ENCODE measurements around the gene GSG1. TPM values are rescaled to one million over a fixed set of nuclear protein-coding genes. Genes with fewer than 3 reads are reported as not detected.

GSG1 gene
- total RNA-seq, 1 experiment from 2014 or later: 0.22 TPM

GRCh38 chr12:13075786-13076570, 27.5 kb downstream of the GSG1 start:
- no peak for TF ChIP-seq CTCF (conservative IDR thresholded peaks at IDR 0.05)
- Histone ChIP-seq H3K27ac (ENCODE audit: insufficient read length, low read depth, low read length) (no peak overlapping the region), H2BK20ac (ENCODE audit: low read depth, low read length, poor library complexity, severe bottlenecking) (no peak overlapping the region), H3K79me1 (ENCODE audit: insufficient read depth, low read depth, low read length, poor library complexity, severe bottlenecking) (no peaks in the 10 kb centered on the region), H3K23me2 (ENCODE audit: insufficient read length, low read depth, low read length, poor library complexity, severe bottlenecking) (no peaks in the 10 kb centered on the region), H2BK120ac (ENCODE audit: low read depth, low read length, poor library complexity, severe bottlenecking) (no peak overlapping the region), H4K8ac (replicated peaks; ENCODE audit: insufficient read length, low read depth, low read length) (no peak overlapping the region), H2AFZ (ENCODE audit: low read length) (no peak overlapping the region), H3K79me2 (ENCODE audit: insufficient read depth, low read length) (no peaks in the 10 kb centered on the region), H3T11ph (ENCODE audit: low read length) (no peak overlapping the region), H4K5ac (ENCODE audit: insufficient read length, low read depth, low read length) (no peak overlapping the region), H2AK5ac (ENCODE audit: insufficient read length, low read length) (no peak overlapping the region), H3K4me1 (ENCODE audit: insufficient read depth, low read length) (no peaks in the 10 kb centered on the region; the same call in 1 of the 2 replicates), H3K23ac (ENCODE audit: insufficient read length, low read depth, low read length) (no peak overlapping the region), H4K91ac (ENCODE audit: insufficient read length, low read depth, low read length) (no peak overlapping the region), H3K9ac (ENCODE audit: extremely low read depth, insufficient read length, low read length) (no peak overlapping the region), H4K20me1 (ENCODE audit: control insufficient read depth, insufficient read depth, insufficient read length) (no peaks in the 10 kb centered on the region), H3K14ac (ENCODE audit: insufficient read depth, low read length) (no peak overlapping the region), H2BK15ac (ENCODE audit: low read depth, low read length) (no peak overlapping the region), H3K18ac (ENCODE audit: insufficient read length, low read depth, low read length) (no peak overlapping the region), H3K4ac (ENCODE audit: low read depth, low read length) (no peak overlapping the region), H3K4me2 (ENCODE audit: insufficient read depth, insufficient read length, low read length) (no peak overlapping the region), H2BK12ac (ENCODE audit: insufficient read length, low read depth, low read length) (no peak overlapping the region), H3K56ac (ENCODE audit: insufficient read length, low read depth, low read length) (no peak overlapping the region), H2BK5ac (ENCODE audit: insufficient read length, low read length) (no peak overlapping the region), H3K9me3 (ENCODE audit: control insufficient read depth, low read depth, low read length) (no peaks in the 10 kb centered on the region), H3K27me3 (ENCODE audit: insufficient read depth, low read length) (no peaks in the 10 kb centered on the region)
- Mint-ChIP-seq H3K36me3 (ENCODE audit: insufficient read depth in 1 of 3, low read depth in 3 of 3) (peaks cover 43 to 63% (median 63%) of the 10 kb centered on the region in 3 experiments), H3K27me3 (ENCODE audit: low read depth) (no peaks in the 10 kb centered on the region), H3K27ac (peak overlapping the region in 1 of 3 experiments; percentile 59; a peak in 2 of 7 replicates), H3K4me3 (no peak overlapping the region), H3K9me3 (peaks cover 0 to 3% of the 10 kb centered on the region in 2 experiments; a peak in 1 of 5 replicates), H3K4me1 (peaks cover 13 to 14% of the 10 kb centered on the region in 2 experiments)
- DNase-seq: no peak
- WGBS (ENCODE audit: extremely low coverage, insufficient read length, low lambda C conversion rate): no CpG with 5 or more reads among the region's 12 CpGs
